HEK293T (cell line): Measurements from ENCODE around the gene POLDIP2.

Experiments used
- BHLHE40 ChIP-seq: fragments of 450-650 bp; IDR thresholded peaks from 2 replicates; pipeline ENCODE4 v1.6.1; 2016; ENCODE audit warnings: mild to moderate bottlenecking, moderate library complexity, borderline replicate concordance
- CTBP1 ChIP-seq: fragments of 450-650 bp; IDR thresholded peaks from 2 replicates; pipeline ENCODE4 v1.6.1; 2016; ENCODE audit warnings: borderline replicate concordance
- PKNOX1 ChIP-seq: fragments of 450-650 bp; IDR thresholded peaks from 2 replicates; pipeline ENCODE4 v1.6.1; 2016
- SP1 ChIP-seq: fragments of 450-650 bp; IDR thresholded peaks from 2 replicates; pipeline ENCODE4 v1.6.1; 2017
- ZNF384 ChIP-seq: fragments of 450-650 bp; IDR thresholded peaks from 2 replicates; pipeline ENCODE4 v1.6.1; 2016

GRCh38 chr17:28372203-28372944 lies 15.0 kb upstream of the POLDIP2 start:
- TF ChIP-seq SP1 = no peak
- no peak for TF ChIP-seq BHLHE40
- no peak for TF ChIP-seq CTBP1
- no peak for TF ChIP-seq PKNOX1
- no peak for TF ChIP-seq ZNF384
